Activated naive CD8-positive, alpha-beta T cell treated with anti-CD3 and anti-CD28 coated beads, Interleukin-2, amount 50 U/mL, for 16 hours (primary cell): ENCODE data around the gene ACVR1B.

Experiments used
- DNase-seq: peaks from one replicate; pipeline ENCODE4 v3.0.0-alpha.2; 2020; ENCODE audit warnings: low read depth, low spot score

Gene ACVR1B

DNA sequence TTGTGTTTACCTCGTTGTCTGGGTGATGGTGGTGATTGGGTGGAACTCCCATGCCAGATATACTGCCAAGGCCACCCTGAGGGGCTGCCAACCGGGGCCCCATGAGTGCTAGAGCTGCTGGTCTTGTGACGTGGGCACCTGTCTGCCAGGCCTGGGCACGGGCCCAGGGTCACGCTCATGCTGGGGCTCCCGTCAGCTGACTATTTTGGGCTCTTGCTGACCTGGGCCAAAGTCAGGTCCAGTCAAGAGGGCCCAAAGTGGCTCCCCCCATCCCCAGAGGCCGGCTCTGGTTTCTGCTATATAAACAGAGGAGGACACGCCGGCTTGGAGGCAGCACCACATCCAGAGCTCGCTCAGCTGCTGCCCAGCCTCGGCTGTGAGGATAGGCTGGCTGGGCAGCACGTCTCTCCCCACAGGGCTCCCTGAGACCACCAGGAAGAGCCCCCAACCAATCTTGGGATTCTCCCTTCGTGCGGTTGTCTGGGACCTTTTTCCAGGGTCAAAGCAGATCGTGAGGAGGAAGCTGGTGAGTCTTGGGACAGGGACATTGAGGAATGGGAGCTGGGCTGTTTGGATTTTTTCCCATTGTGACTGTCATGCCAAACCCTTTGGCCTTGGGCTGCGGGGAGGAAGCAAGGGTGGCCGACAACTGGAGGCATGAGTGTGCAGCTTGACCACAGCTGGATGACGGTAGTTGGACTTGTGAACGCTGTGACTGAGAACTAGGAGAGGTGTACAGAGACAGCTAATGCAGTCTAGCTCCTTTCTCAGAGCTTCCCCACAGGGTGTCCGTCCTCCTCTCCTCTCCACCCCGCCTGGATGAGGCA lies 92.1 kb downstream of the ACVR1B start:
- DNase-seq, result no peak

DNA sequence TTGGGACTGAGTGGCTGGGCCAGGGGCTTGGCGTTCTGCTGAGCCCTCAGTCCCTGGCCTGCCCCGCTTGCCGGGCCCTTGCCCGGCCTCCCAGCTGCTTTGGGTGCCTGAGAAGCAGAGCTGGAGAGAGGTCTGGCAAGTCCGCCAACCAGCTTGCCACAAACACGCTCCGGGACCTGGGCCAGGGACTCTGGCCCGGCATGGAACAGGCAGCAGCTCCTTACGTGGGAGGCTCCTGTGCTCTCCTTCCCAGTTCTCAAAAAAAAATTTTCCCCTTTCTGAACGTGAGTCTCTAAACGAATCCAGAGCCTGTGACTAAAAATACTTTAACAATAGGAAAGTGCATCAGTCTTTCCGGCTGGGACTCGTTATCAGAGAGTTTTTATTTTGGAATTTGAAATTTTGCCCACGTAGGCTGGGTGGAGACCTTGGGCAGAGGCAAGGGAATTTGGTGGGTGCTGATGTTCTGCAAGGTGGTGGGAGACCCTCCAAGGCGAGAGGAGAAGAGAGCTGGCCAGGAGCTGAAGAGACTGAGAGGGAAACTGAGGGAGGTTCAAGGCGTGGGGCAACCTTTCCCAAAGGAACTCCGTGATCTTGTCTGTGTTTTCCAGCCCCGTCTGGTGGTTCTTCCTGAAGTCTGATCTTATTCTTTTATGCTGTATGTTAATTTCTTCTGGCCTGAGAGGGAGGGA lies 92.9 kb downstream of the ACVR1B start:
- DNase-seq, result no peak

DNA sequence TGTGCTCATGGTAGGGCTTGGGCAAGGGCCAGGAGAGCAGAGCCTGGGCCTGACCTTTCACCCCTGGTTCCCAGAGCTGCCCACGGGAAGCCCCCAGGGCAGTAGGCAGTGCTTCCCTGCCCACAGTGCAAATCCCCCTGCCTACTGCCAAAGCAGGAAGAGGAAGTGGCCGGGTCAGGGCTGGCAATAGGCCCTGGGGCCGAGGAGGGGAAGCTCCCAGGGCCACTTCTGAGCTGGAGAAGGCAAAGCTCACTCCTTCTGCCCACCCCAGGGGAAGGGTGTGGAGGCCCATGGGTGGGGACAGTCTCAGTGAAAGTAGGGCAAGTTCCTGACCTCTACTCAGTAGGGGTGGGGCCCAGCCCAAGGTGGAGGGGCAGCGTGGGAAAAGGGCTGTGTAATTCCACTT lies 94.3 kb downstream of the ACVR1B start:
- DNase-seq, result no peak
